SU-DHL-6 (cell line): Measurements from ENCODE around the gene CIT.

ENCODE experiments used
- CTCF ChIP-seq: fragments of 200-600 bp; sonication (generic); IDR thresholded peaks from one replicate; pipeline ENCODE4 v1.5.1; 2017; ENCODE audit warnings: antibody characterized with exemption, mild to moderate bottlenecking, low read length, moderate library complexity; ENCODE audit not compliant: insufficient read depth, poor library complexity, severe bottlenecking
- EZH2phosphoT487 ChIP-seq: fragments of 200-600 bp; sonication (generic), shearing (Covaris generic); conservative IDR thresholded peaks from 2 replicates; pipeline ENCODE4 v1.6.1; 2018; ENCODE audit warnings: mild to moderate bottlenecking, antibody characterized with exemption, low read length, moderate library complexity, mixed read lengths

- TF ChIP-seq CTCF (no peak), EZH2phosphoT487 (no peak)
These were observed 194.4 kb downstream of the CIT start for GRCh38 chr12:119682639-119683252.
